Measurements from ENCODE around the gene SLC28A2. TPM values are rescaled to one million over a fixed set of nuclear protein-coding genes. Genes with fewer than 3 reads are reported as not detected.

Gene SLC28A2
- total and polyA plus RNA-seq, 9 of the 15 experiments (the other 6 are each of a cell fraction or from before 2014, with no cell fraction given): 0.03 to 0.04 TPM; not detected in 7

Other genes with a start within 250 kb of the SLC28A2 start
- 38.5 and 39.3 TPM in 2 replicates for gene SORD, start 229.0 kb upstream of the SLC28A2 start, total RNA-seq (2014; rRNA removed)
- 22.7 and 28.3 TPM in 2 replicates for gene SORD, start 229.0 kb upstream of the SLC28A2 start, total RNA-seq (2014; rRNA removed; fragmentation: Illumina TruSeq; extraction: Trizol)
- 19.3 and 21.3 TPM in 2 replicates for gene SORD, start 229.0 kb upstream of the SLC28A2 start, total RNA-seq (2015; rRNA removed; fragmentation: Illumina TruSeq; extraction: Trizol)
- 43.8 and 44.6 TPM in 2 replicates for gene SORD, start 229.0 kb upstream of the SLC28A2 start, total RNA-seq (2021)
- gene SORD, start 229.0 kb upstream of the SLC28A2 start, polyA plus RNA-seq (2011; rRNA removed): 62.2 and 79.2 TPM in 2 replicates
- 37.7 and 38.4 TPM in 2 replicates for gene SORD, start 229.0 kb upstream of the SLC28A2 start, polyA plus RNA-seq (2014; fragmentation: Illumina TruSeq; extraction: Trizol)
- 10 to 100 TPM in 1 of 2 experiments, 1 to 10 TPM in 1; 5.9 to 14.1 TPM for gene SORD, start 229.0 kb upstream of the SLC28A2 start, polyA plus RNA-seq (2014; fragmentation: Nextera tagmentation; extraction: Ambion mirVana)
- 29.6 and 42.3 TPM in 2 replicates for gene SORD, start 229.0 kb upstream of the SLC28A2 start, polyA plus RNA-seq (2014; rRNA removed)
- gene DUOX2, start 138.1 kb upstream of the SLC28A2 start, total RNA-seq (2014; rRNA removed): under 0.01 TPM in 1 of 2 replicates, not detected in the other
- gene DUOX2, start 138.1 kb upstream of the SLC28A2 start, total RNA-seq (2014; rRNA removed; fragmentation: Illumina TruSeq; extraction: Trizol): not detected in 2 replicates
- gene DUOX2, start 138.1 kb upstream of the SLC28A2 start, total RNA-seq (2015; rRNA removed; fragmentation: Illumina TruSeq; extraction: Trizol): not detected in 2 replicates
- 0.02 and 0.36 TPM in 2 replicates for gene DUOX2, start 138.1 kb upstream of the SLC28A2 start, total RNA-seq (2021)
- gene DUOX2, start 138.1 kb upstream of the SLC28A2 start, polyA plus RNA-seq (2011; rRNA removed): 0.01 and 0.03 TPM in 2 replicates
- gene DUOX2, start 138.1 kb upstream of the SLC28A2 start, polyA plus RNA-seq (2014; fragmentation: Illumina TruSeq; extraction: Trizol): not detected in 2 replicates
- gene DUOX2, start 138.1 kb upstream of the SLC28A2 start, polyA plus RNA-seq (2014; fragmentation: Nextera tagmentation; extraction: Ambion mirVana): not detected
- gene DUOX2, start 138.1 kb upstream of the SLC28A2 start, polyA plus RNA-seq (2014; rRNA removed): 0.01 and 0.05 TPM in 2 replicates
- gene DUOXA2, start 137.9 kb upstream of the SLC28A2 start, total RNA-seq (2014; rRNA removed): not detected in 2 replicates
- not detected in 2 replicates for gene DUOXA2, start 137.9 kb upstream of the SLC28A2 start, total RNA-seq (2014; rRNA removed; fragmentation: Illumina TruSeq; extraction: Trizol)
- gene DUOXA2, start 137.9 kb upstream of the SLC28A2 start, total RNA-seq (2015; rRNA removed; fragmentation: Illumina TruSeq; extraction: Trizol): not detected in 2 replicates
- gene DUOXA2, start 137.9 kb upstream of the SLC28A2 start, total RNA-seq (2021): not detected in 2 replicates
- not detected in 2 replicates for gene DUOXA2, start 137.9 kb upstream of the SLC28A2 start, polyA plus RNA-seq (2011; rRNA removed)
- gene DUOXA2, start 137.9 kb upstream of the SLC28A2 start, polyA plus RNA-seq (2014; fragmentation: Illumina TruSeq; extraction: Trizol): not detected in 2 replicates
- not detected for gene DUOXA2, start 137.9 kb upstream of the SLC28A2 start, polyA plus RNA-seq (2014; fragmentation: Nextera tagmentation; extraction: Ambion mirVana)
- gene DUOXA2, start 137.9 kb upstream of the SLC28A2 start, polyA plus RNA-seq (2014; rRNA removed): not detected in 2 replicates
- not detected in 2 replicates for gene DUOXA1, start 122.4 kb upstream of the SLC28A2 start, total RNA-seq (2014; rRNA removed)
- gene DUOXA1, start 122.4 kb upstream of the SLC28A2 start, total RNA-seq (2014; rRNA removed; fragmentation: Illumina TruSeq; extraction: Trizol): not detected in 2 replicates
- not detected in 2 replicates for gene DUOXA1, start 122.4 kb upstream of the SLC28A2 start, total RNA-seq (2015; rRNA removed; fragmentation: Illumina TruSeq; extraction: Trizol)
- 0.24 TPM in 1 of 2 replicates, not detected in the other for gene DUOXA1, start 122.4 kb upstream of the SLC28A2 start, total RNA-seq (2021)
- 0.17 TPM in 1 of 2 replicates, not detected in the other for gene DUOXA1, start 122.4 kb upstream of the SLC28A2 start, polyA plus RNA-seq (2011; rRNA removed)
- gene DUOXA1, start 122.4 kb upstream of the SLC28A2 start, polyA plus RNA-seq (2014; fragmentation: Illumina TruSeq; extraction: Trizol): not detected in 2 replicates
- not detected for gene DUOXA1, start 122.4 kb upstream of the SLC28A2 start, polyA plus RNA-seq (2014; fragmentation: Nextera tagmentation; extraction: Ambion mirVana)
- gene DUOXA1, start 122.4 kb upstream of the SLC28A2 start, polyA plus RNA-seq (2014; rRNA removed): 0.74 TPM in 1 of 2 replicates, not detected in the other
- gene DUOX1, start 122.2 kb upstream of the SLC28A2 start, total RNA-seq (2014; rRNA removed): not detected in 2 replicates
- gene DUOX1, start 122.2 kb upstream of the SLC28A2 start, total RNA-seq (2014; rRNA removed; fragmentation: Illumina TruSeq; extraction: Trizol): not detected in 2 replicates
- not detected in 2 replicates for gene DUOX1, start 122.2 kb upstream of the SLC28A2 start, total RNA-seq (2015; rRNA removed; fragmentation: Illumina TruSeq; extraction: Trizol)
- gene DUOX1, start 122.2 kb upstream of the SLC28A2 start, total RNA-seq (2021): 0.22 TPM in 2 replicates
- 0.01 TPM in 1 of 2 replicates, not detected in the other for gene DUOX1, start 122.2 kb upstream of the SLC28A2 start, polyA plus RNA-seq (2011; rRNA removed)
- gene DUOX1, start 122.2 kb upstream of the SLC28A2 start, polyA plus RNA-seq (2014; fragmentation: Illumina TruSeq; extraction: Trizol): not detected in 2 replicates
- gene DUOX1, start 122.2 kb upstream of the SLC28A2 start, polyA plus RNA-seq (2014; fragmentation: Nextera tagmentation; extraction: Ambion mirVana): under 1 TPM in 1 of 2 experiments, not detected in 1; 0.01 TPM
- not detected in 2 replicates for gene DUOX1, start 122.2 kb upstream of the SLC28A2 start, polyA plus RNA-seq (2014; rRNA removed)
- 0.54 and 1.1 TPM in 2 replicates for gene SHF, start 64.3 kb upstream of the SLC28A2 start, total RNA-seq (2014; rRNA removed)
- 0.51 and 0.80 TPM in 2 replicates for gene SHF, start 64.3 kb upstream of the SLC28A2 start, total RNA-seq (2014; rRNA removed; fragmentation: Illumina TruSeq; extraction: Trizol)
- gene SHF, start 64.3 kb upstream of the SLC28A2 start, total RNA-seq (2015; rRNA removed; fragmentation: Illumina TruSeq; extraction: Trizol): 0.62 and 0.68 TPM in 2 replicates
- 1.3 and 1.4 TPM in 2 replicates for gene SHF, start 64.3 kb upstream of the SLC28A2 start, total RNA-seq (2021)
- 0.74 and 2.2 TPM in 2 replicates for gene SHF, start 64.3 kb upstream of the SLC28A2 start, polyA plus RNA-seq (2011; rRNA removed)
- gene SHF, start 64.3 kb upstream of the SLC28A2 start, polyA plus RNA-seq (2014; fragmentation: Illumina TruSeq; extraction: Trizol): 0.95 and 1.2 TPM in 2 replicates
- gene SHF, start 64.3 kb upstream of the SLC28A2 start, polyA plus RNA-seq (2014; fragmentation: Nextera tagmentation; extraction: Ambion mirVana): not detected
- gene SHF, start 64.3 kb upstream of the SLC28A2 start, polyA plus RNA-seq (2014; rRNA removed): 0.66 and 0.85 TPM in 2 replicates
- 0.20 and 0.95 TPM in 2 replicates for gene GATM, start 126.3 kb downstream of the SLC28A2 start, total RNA-seq (2014; rRNA removed)
- gene GATM, start 126.3 kb downstream of the SLC28A2 start, total RNA-seq (2014; rRNA removed; fragmentation: Illumina TruSeq; extraction: Trizol): 1.1 TPM in 2 replicates
- gene GATM, start 126.3 kb downstream of the SLC28A2 start, total RNA-seq (2015; rRNA removed; fragmentation: Illumina TruSeq; extraction: Trizol): 0.79 and 0.80 TPM in 2 replicates
- 0.58 and 0.89 TPM in 2 replicates for gene GATM, start 126.3 kb downstream of the SLC28A2 start, total RNA-seq (2021)
- gene GATM, start 126.3 kb downstream of the SLC28A2 start, polyA plus RNA-seq (2011; rRNA removed): 0.65 and 0.81 TPM in 2 replicates
- 0.26 and 0.45 TPM in 2 replicates for gene GATM, start 126.3 kb downstream of the SLC28A2 start, polyA plus RNA-seq (2014; fragmentation: Illumina TruSeq; extraction: Trizol)
- gene GATM, start 126.3 kb downstream of the SLC28A2 start, polyA plus RNA-seq (2014; fragmentation: Nextera tagmentation; extraction: Ambion mirVana): under 1 TPM; 0.25 to 0.45 TPM
- 0.11 and 1.3 TPM in 2 replicates for gene GATM, start 126.3 kb downstream of the SLC28A2 start, polyA plus RNA-seq (2014; rRNA removed)